B cell (primary cell): ENCODE data around the gene PRKX.
"Not testable (repeated sequence)": the region's sequence is repeated elsewhere in the genome, so short reads cannot be mapped to it uniquely, and the experiment has no call there.

ENCODE experiments used
- CTCF ChIP-seq: fragments of 200-600 bp; IDR thresholded peaks from one replicate; pipeline ENCODE4 v1.8.0; 2022; ENCODE audit warnings: antibody characterized with exemption, mild to moderate bottlenecking
- EZH2 ChIP-seq: IDR thresholded peaks from 2 replicates; pipeline ENCODE4 v1.6.1; 2012; ENCODE audit warnings: borderline replicate concordance, low read depth, mild to moderate bottlenecking, moderate library complexity, low read length; ENCODE audit not compliant: insufficient read depth, poor library complexity, severe bottlenecking

GRCh38 chrX:3560010-3560409 is 153.4 kb downstream of the PRKX start:
- TF ChIP-seq CTCF, EZH2: not testable (repeated sequence)
